Pulmonary artery endothelial cell (primary cell): Measurements from ENCODE around the gene ANKDD1A. TPM values are rescaled to one million over a fixed set of nuclear protein-coding genes. Genes with fewer than 3 reads are reported as not detected.

ENCODE experiments used
- DNase-seq: peaks from one replicate; pipeline ENCODE4 v3.0.0-alpha.2; 2011; ENCODE audit warnings: low read depth, low spot score
- total RNA-seq: library from RNA; depleted of rRNA; stranded (reverse); fragments of >200 nt; gene quantifications from 2 replicates; pipeline ENCODE4 v1.2.3, GENCODE V29; 2014

Gene ANKDD1A
- total RNA-seq, 1 donor from 2014 or later: 4.7 TPM

- DNase-seq: no peak
Measured at GRCh38 chr15:64923546-64923945, 11.8 kb downstream of the ANKDD1A start.

GRCh38 chr15:64925335-64926330 is 13.9 kb downstream of the ANKDD1A start:
- no peak for DNase-seq

- no peak for DNase-seq
Measured at GRCh38 chr15:64926661-64927060, 15.0 kb downstream of the ANKDD1A start.

- DNase-seq: no peak
Measured at GRCh38 chr15:64928626-64929220, 17.0 kb downstream of the ANKDD1A start.

GRCh38 chr15:64930019-64930652 is 18.4 kb downstream of the ANKDD1A start:
- no peak for DNase-seq

GRCh38 chr15:64930778-64931371 is 19.2 kb downstream of the ANKDD1A start:
- no peak for DNase-seq

- DNase-seq: no peak
Measured at GRCh38 chr15:64931381-64931780, 19.7 kb downstream of the ANKDD1A start.

GRCh38 chr15:64934023-64934422 is 22.3 kb downstream of the ANKDD1A start:
- no peak for DNase-seq

GRCh38 chr15:64938192-64938591 is 26.5 kb downstream of the ANKDD1A start:
- DNase-seq: no peak

- no peak for DNase-seq
Measured at GRCh38 chr15:64942356-64942755, 30.7 kb downstream of the ANKDD1A start.

GRCh38 chr15:64943512-64944225 is 32.0 kb downstream of the ANKDD1A start:
- no peak for DNase-seq

- no peak for DNase-seq
Measured at GRCh38 chr15:64944961-64945360, 33.3 kb downstream of the ANKDD1A start.

GRCh38 chr15:64947211-64947610 is 35.5 kb downstream of the ANKDD1A start:
- no peak for DNase-seq

GRCh38 chr15:64948916-64949315 is 37.2 kb downstream of the ANKDD1A start:
- no peak for DNase-seq

GRCh38 chr15:64949383-64950186 is 37.9 kb downstream of the ANKDD1A start:
- DNase-seq: no peak

- no peak for DNase-seq
Measured at GRCh38 chr15:64950888-64951287, 39.2 kb downstream of the ANKDD1A start.

- no peak for DNase-seq
Measured at GRCh38 chr15:64951777-64952418, 40.2 kb downstream of the ANKDD1A start.

GRCh38 chr15:64954395-64954794 is 42.7 kb downstream of the ANKDD1A start:
- no peak for DNase-seq

GRCh38 chr15:64959128-64959527 is 47.4 kb downstream of the ANKDD1A start:
- no peak for DNase-seq

GRCh38 chr15:64960153-64960552 is 48.5 kb downstream of the ANKDD1A start:
- no peak for DNase-seq
